Stomach (tissue), 4 donors: Measurements from ENCODE around the gene METTL17.

ENCODE experiments used
- CTCF ChIP-seq, 7 experiments: fragments of 450-650 bp in 4 of 7; fragments of 200-600 bp in 3 of 7; sonication (generic) in 3 of 7; IDR thresholded peaks; one replicate each; pipeline ENCODE4 v1.5.1; 2016 to 2019; ENCODE audit warnings: antibody characterized with exemption in 7 of 7, control low read depth in 2 of 7, mild to moderate bottlenecking in 1 of 7
- EP300 ChIP-seq: sonication (generic); formaldehyde crosslinking; IDR thresholded peaks from one replicate; pipeline ENCODE4 v1.6.1; 2017; ENCODE audit warnings: antibody characterized with exemption
- POLR2A ChIP-seq, 4 donors: fragments of 450-650 bp; IDR thresholded peaks; one replicate each; pipeline ENCODE4 v1.6.1; 2016; ENCODE audit warnings: antibody characterized with exemption in 4 of 4, control low read depth in 2 of 4, mild to moderate bottlenecking in 1 of 4, moderate library complexity in 1 of 4

- TF ChIP-seq CTCF (IDR thresholded peaks at IDR 0.05) (no peak), POLR2A (IDR thresholded peaks at IDR 0.05) (no peak), EP300 (no peak)
These were observed 40.8 kb downstream of the METTL17 start for GRCh38 chr14:21030531-21030930.
